Chondrocyte (in vitro differentiated cells): ENCODE measurements around the gene FCGR2B. TPM values are rescaled to one million over a fixed set of nuclear protein-coding genes. Genes with fewer than 3 reads are reported as not detected.
"Not testable (repeated sequence)": the region's sequence is repeated elsewhere in the genome, so short reads cannot be mapped to it uniquely, and the experiment has no call there.

Experiments
- DNase-seq: peaks from one replicate; pipeline ENCODE4 v3.0.0; 2021; ENCODE audit warnings: mixed read lengths, low spot score
- H3K27ac Mint-ChIP-seq: one replicate; pipeline ENCODE4 v1.8.0; 2021; ENCODE audit warnings: mild to moderate bottlenecking, moderate library complexity, mixed read lengths; ENCODE audit not compliant: unreplicated experiment
- H3K27me3 Mint-ChIP-seq: 2 replicates; pipeline ENCODE4 v1.8.0; 2021; ENCODE audit warnings: low read depth, mixed read lengths
- H3K36me3 Mint-ChIP-seq: 2 replicates; pipeline ENCODE4 v1.8.0; 2021; ENCODE audit warnings: low read depth, mixed read lengths
- H3K4me1 Mint-ChIP-seq: 2 replicates; pipeline ENCODE4 v1.8.0; 2021; ENCODE audit warnings: low read depth, mild to moderate bottlenecking, mixed read lengths
- H3K4me3 Mint-ChIP-seq: one replicate; pipeline ENCODE4 v1.8.0; 2021; ENCODE audit warnings: mild to moderate bottlenecking, moderate library complexity, mixed read lengths; ENCODE audit not compliant: unreplicated experiment
- H3K9me3 Mint-ChIP-seq: 2 replicates; pipeline ENCODE4 v1.8.0; 2021; ENCODE audit warnings: low read depth, mixed read lengths
- CTCF ChIP-seq: fragments of 200-600 bp; sonication (generic); IDR thresholded peaks from 2 replicates; pipeline ENCODE4 v1.5.0; 2021; ENCODE audit warnings: antibody characterized with exemption, mild to moderate bottlenecking, moderate library complexity
- total RNA-seq: library from RNA; stranded (reverse); gene quantifications from 3 replicates; pipeline ENCODE4 v1.2.1, GENCODE V29; 2021

The FCGR2B gene
- total RNA-seq, 1 donor from 2014 or later, result not detected

DNA sequence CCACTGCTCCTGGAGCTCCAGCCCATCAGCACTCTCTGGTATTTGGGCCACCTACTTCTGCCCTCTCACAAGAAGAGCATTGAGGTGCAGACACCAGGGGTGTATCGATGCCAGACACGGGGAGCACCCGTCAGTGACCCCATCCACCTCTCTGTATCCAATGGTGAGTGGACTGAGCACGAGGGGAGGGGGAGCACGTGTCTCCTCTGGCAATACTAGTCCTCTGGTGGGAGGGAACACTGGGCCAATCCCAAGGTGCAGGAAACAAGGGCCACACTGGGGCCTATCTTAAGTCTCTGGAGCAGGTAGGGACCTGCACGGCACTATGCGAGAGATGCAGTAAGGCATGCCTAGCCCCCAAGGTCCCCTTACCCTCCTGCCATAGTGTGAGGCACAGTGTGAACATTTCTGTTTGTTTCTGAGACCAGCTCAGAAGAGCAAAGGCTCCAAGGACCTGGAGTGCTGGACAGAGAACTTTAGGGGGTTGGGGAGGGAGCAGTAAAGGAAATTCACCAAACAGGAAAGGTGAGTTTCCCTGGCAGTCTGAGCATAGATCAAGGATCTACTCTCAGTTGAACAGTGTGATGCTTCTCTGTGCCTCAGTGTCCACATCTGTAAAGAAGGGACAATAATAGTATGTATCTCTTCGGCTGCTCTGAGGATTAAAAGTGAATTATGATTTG lies 60.7 kb downstream of the FCGR2B start:
- Mint-ChIP-seq H3K36me3 (no peaks in the 10 kb centered on the region), H3K9me3 (no peaks in the 10 kb centered on the region), H3K27me3 (peaks cover 3% of the 10 kb centered on the region), H3K27ac (no peak overlapping the region), H3K4me3 (no peak overlapping the region), H3K4me1 (peaks cover 13% of the 10 kb centered on the region)
- no peak for TF ChIP-seq CTCF
- DNase-seq, result no peak

DNA sequence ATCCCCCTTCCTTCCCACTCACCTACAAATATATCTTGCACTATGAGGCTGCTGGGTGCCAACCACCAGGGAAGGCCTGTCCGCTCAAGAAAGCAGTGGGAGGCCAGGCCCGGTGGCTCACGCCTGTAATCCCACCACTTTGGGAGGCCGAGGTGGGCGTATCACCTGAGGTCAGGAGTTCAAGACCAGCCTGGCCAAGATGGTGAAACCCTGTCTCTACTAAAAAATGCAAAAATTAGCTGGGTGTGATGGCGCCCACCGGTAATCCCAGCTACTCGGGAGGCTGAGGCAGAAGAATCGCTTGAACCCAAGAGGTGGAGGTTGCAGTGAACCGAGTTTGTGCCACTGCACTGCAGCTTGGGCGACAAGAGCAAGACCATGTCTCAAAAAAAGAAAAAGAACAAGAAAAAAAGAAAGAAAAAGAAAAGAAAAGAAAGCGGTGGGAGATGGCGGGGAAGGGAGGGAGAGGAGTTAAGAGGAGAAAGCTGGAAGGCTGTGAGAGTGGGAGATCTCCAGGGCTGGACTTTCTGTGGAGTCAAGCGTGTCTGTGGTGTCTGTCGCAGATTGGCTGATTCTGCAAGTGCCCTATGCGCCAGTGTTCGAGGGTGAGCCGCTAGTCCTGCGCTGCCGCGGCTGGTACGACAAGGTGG lies 62.4 kb downstream of the FCGR2B start:
- Mint-ChIP-seq H3K27ac (peak overlapping the region; percentile 87), H3K4me3 (peak overlapping the region; percentile 81), H3K4me1 (peaks cover 13% of the 10 kb centered on the region)
- H3K9me3 Mint-ChIP-seq, H3K36me3 Mint-ChIP-seq, H3K27me3 Mint-ChIP-seq, DNase-seq: not testable (repeated sequence)

- peak overlapping the region; percentile 81 for H3K4me3 Mint-ChIP-seq
- H3K27ac Mint-ChIP-seq, result peak overlapping the region; percentile 87
- DNase-seq, result no peak
- no peaks in the 10 kb centered on the region for H3K9me3 Mint-ChIP-seq
- peaks cover 13% of the 10 kb centered on the region for H3K4me1 Mint-ChIP-seq
- H3K27me3 Mint-ChIP-seq, result peaks cover 2% of the 10 kb centered on the region
- H3K36me3 Mint-ChIP-seq, result no peaks in the 10 kb centered on the region
- TF ChIP-seq CTCF, result peak; percentile 76
Measured at GRCh38 chr1:161725908-161726472, 63.0 kb downstream of the FCGR2B start.

DNA sequence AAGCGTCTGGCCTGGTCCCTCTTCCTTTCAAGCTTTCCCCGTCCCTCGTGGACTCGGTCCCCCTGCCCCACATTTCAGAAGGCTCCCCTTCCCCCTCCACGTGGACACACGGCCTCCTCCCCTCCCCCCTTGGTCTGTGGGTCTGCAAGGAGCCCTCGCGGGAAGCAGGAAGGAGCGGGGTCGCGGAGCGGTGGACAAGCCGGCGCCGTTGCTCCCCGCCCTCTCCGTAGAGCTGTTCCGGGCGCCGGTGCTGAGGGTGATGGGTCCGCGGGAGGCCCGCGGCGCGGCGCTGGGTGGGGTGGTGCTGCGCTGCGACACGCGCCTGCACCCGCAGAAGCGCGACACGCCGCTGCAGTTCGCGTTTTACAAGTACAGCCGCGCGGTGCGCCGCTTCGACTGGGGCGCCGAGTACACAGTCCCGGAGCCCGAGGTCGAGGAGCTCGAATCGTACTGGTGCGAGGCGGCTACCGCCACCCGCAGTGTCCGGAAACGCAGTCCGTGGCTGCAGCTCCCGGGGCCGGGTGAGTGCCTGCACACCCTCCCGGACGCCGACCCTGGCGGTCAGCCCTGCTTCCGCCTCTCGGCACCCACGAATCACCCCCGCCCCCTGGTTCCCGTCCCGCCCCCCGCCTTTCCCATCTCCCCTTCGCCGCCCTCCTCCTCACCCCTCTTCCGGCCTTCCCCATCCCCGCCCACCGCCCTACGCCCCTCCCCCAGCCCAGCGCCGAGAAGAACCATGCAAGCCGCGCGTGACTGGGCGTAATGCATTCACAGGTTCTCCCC lies 63.7 kb downstream of the FCGR2B start:
- H3K27me3 Mint-ChIP-seq, result peaks cover 8% of the 10 kb centered on the region
- H3K4me3 Mint-ChIP-seq, result peak overlapping the region; percentile 81
- TF ChIP-seq CTCF, result no peak
- peak; percentile 93 for DNase-seq
- H3K4me1 Mint-ChIP-seq, result peaks cover 13% of the 10 kb centered on the region
- no peaks in the 10 kb centered on the region for H3K36me3 Mint-ChIP-seq
- no peak overlapping the region for H3K27ac Mint-ChIP-seq
- no peaks in the 10 kb centered on the region for H3K9me3 Mint-ChIP-seq

GRCh38 chr1:161727256-161727924 lies 64.4 kb downstream of the FCGR2B start:
- DNase-seq, result no peak
- Mint-ChIP-seq H3K27ac (peak overlapping the region; percentile 65), H3K27me3 (peaks cover 11% of the 10 kb centered on the region), H3K4me1 (peaks cover 8% of the 10 kb centered on the region), H3K4me3 (peak overlapping the region; percentile 81), H3K9me3 (no peaks in the 10 kb centered on the region), H3K36me3 (no peaks in the 10 kb centered on the region)
- no peak for TF ChIP-seq CTCF

Other genes starting within 250 kb of the FCGR2B start
- not detected in 3 replicates for gene FCGR2A, start 157.7 kb upstream of the FCGR2B start, total RNA-seq
- 0.75 to 1.0 TPM in 2 of 3 replicates, not detected in the other for gene HSPA6, start 138.6 kb upstream of the FCGR2B start, total RNA-seq
- not detected in 3 replicates for gene FCGR3A, start 113.3 kb upstream of the FCGR2B start, total RNA-seq
- gene FCGR3B, start 32.0 kb upstream of the FCGR2B start, total RNA-seq, result not detected in 3 replicates
- not detected in 3 replicates for gene FCRLA, start 44.1 kb downstream of the FCGR2B start, total RNA-seq
- gene FCRLB, start 58.4 kb downstream of the FCGR2B start, total RNA-seq, result 0.28 to 0.35 TPM in 2 of 3 replicates, not detected in the other
- gene DUSP12, start 86.6 kb downstream of the FCGR2B start, total RNA-seq, result 19.1 to 21.0 TPM (median 19.3 TPM) in 3 replicates
- gene ATF6, start 103.2 kb downstream of the FCGR2B start, total RNA-seq, result 27.6 to 29.1 TPM (median 28.0 TPM) in 3 replicates